Uterus (tissue), 4 donors: ENCODE data around the gene CACNB2. TPM values are rescaled to one million over a fixed set of nuclear protein-coding genes. Genes with fewer than 3 reads are reported as not detected.
"Not testable (repeated sequence)": the region's sequence is repeated elsewhere in the genome, so short reads cannot be mapped to it uniquely, and the experiment has no call there.

ENCODE experiments used
- DNase-seq, 2 donors: peaks; one replicate each; pipeline ENCODE4 v3.0.0-alpha.2; 2019 to 2020
- H3K27ac ChIP-seq, 2 donors: fragments of 200-600 bp; sonication (generic); 1 replicate in 1 of 2; 2 replicates in 1 of 2; pipeline ENCODE4 v1.5.1; 2016 to 2018
- H3K27me3 ChIP-seq, 2 donors: fragments of 200-600 bp; sonication (generic); one replicate each; pipeline ENCODE4 v1.5.1; 2018 to 2019; ENCODE audit warnings: control low read depth in 1 of 2
- H3K36me3 ChIP-seq, 2 donors: fragments of 200-600 bp; sonication (generic); one replicate each; pipeline ENCODE4 v1.5.1; 2019; ENCODE audit warnings: control low read depth in 1 of 2
- H3K4me1 ChIP-seq, 2 donors: fragments of 200-600 bp; sonication (generic); one replicate each; pipeline ENCODE4 v1.5.1; 2018 to 2019; ENCODE audit warnings: control low read depth in 1 of 2
- H3K4me3 ChIP-seq, 2 donors: fragments of 200-600 bp; sonication (generic); 1 replicate in 1 of 2; 2 replicates in 1 of 2; pipeline ENCODE4 v1.5.1; 2018 to 2019; ENCODE audit warnings: mild to moderate bottlenecking in 1 of 2
- H3K9me3 ChIP-seq, 2 donors: fragments of 200-600 bp; sonication (generic); one replicate each; pipeline ENCODE4 v1.5.1; 2019; ENCODE audit warnings: control low read depth in 1 of 2
- POLR2A ChIP-seq, 2 donors: fragments of 450-650 bp; IDR thresholded peaks; one replicate each; pipeline ENCODE4 v1.6.1; 2016; ENCODE audit warnings: antibody characterized with exemption in 2 of 2, mild to moderate bottlenecking in 1 of 2, moderate library complexity in 1 of 2
- intact Hi-C: fragments of 100-400 bp; cut with DNase I; formaldehyde crosslinking; loops from one replicate; pipeline ENCODE4 v1.15.1; 2023; ENCODE audit warnings: low total_unique reads
- total RNA-seq, 4 donors: library from RNA; depleted of rRNA in 3 of 4; stranded (reverse); fragments of >200 nt in 3 of 4; gene quantifications; one replicate each; pipeline versions ENCODE4 v1.1.0 to v1.2.4, GENCODE V29; 2014 to 2023
- TF ChIP-seq, protein P1 (sequence below), 4 experiments: fragments of 200-600 bp in 2 of 4; fragments of 450-650 bp in 2 of 4; sonication (generic) in 2 of 4; IDR thresholded peaks; one replicate each; pipeline ENCODE4 v1.5.1; 2016 to 2019; ENCODE audit warnings: antibody characterized with exemption in 4 of 4, mild to moderate bottlenecking in 2 of 4, moderate library complexity in 1 of 4
- donor health status: DM: yes; HTN: yes; CAD: no.

The CACNB2 gene
- total RNA-seq, 4 donors from 2014 or later = 19.4 to 33.0 (median 27.0) TPM

DNA sequence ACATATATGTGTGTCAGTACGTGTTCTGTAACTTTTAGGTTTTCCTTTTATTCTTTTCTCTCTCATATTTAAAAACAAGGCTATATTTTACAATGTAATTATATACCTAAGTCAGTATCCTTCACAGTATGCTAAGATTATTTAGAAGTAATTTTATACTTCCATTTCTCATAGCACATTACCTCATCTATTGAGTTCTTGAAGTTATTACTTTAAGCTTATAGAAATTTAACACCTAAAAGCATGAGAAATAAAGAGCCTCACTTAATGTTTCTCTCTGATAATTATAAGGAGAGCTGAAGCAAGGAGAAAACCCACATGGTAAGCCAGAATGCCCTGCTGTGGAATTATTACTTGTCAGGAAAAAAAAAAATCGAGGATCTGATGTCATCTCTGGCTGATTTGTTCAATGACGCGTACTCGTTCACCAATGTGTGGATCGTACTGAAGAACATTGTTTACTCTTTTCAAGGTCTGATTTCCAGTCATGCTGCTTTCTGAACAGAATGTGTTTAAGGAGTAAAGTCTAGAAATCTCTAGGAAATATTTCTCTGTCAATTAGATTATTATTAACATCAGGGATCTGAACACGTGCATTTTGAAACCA lies 21.9 kb downstream of the CACNB2 start:
- intact Hi-C loops = no loop called here
- TF ChIP-seq, protein P1, sequence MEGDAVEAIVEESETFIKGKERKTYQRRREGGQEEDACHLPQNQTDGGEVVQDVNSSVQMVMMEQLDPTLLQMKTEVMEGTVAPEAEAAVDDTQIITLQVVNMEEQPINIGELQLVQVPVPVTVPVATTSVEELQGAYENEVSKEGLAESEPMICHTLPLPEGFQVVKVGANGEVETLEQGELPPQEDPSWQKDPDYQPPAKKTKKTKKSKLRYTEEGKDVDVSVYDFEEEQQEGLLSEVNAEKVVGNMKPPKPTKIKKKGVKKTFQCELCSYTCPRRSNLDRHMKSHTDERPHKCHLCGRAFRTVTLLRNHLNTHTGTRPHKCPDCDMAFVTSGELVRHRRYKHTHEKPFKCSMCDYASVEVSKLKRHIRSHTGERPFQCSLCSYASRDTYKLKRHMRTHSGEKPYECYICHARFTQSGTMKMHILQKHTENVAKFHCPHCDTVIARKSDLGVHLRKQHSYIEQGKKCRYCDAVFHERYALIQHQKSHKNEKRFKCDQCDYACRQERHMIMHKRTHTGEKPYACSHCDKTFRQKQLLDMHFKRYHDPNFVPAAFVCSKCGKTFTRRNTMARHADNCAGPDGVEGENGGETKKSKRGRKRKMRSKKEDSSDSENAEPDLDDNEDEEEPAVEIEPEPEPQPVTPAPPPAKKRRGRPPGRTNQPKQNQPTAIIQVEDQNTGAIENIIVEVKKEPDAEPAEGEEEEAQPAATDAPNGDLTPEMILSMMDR (IDR thresholded peaks at IDR 0.05) = no peak
- no peak for TF ChIP-seq POLR2A (IDR thresholded peaks at IDR 0.05)
- no peaks in the 10 kb centered on the region for H3K27me3 ChIP-seq
- no peak for DNase-seq
- H3K4me3 ChIP-seq = no peak overlapping the region
- H3K9me3 ChIP-seq = no peaks in the 10 kb centered on the region
- no peaks in the 10 kb centered on the region for H3K36me3 ChIP-seq
- no peaks in the 10 kb centered on the region for H3K4me1 ChIP-seq
- H3K27ac ChIP-seq = no peak overlapping the region

DNA sequence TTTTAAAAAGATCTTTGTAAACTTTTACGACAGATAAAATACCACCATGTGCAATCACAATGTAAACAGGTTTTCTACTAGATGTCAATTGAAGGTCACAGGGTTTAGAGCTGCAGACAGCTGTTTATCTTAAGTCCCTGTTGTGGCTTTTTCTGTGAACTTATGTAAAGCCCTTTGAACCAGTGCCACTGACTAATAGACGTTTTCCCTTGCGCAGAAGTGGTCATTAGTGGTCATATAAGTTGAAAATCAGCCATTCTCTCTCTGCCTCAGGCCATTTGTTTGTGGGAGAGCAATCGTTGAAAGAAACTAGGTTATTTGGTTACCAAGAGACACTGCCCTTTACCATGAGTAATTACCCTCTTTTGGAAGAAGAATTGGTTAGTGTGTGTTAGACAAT lies 23.9 kb downstream of the CACNB2 start:
- no peaks in the 10 kb centered on the region for H3K9me3 ChIP-seq
- no peaks in the 10 kb centered on the region for H3K4me1 ChIP-seq
- H3K27ac ChIP-seq = peak overlapping the region; percentile 5
- DNase-seq = no peak
- intact Hi-C loops = no loop called here
- H3K36me3 ChIP-seq = no peaks in the 10 kb centered on the region
- no peaks in the 10 kb centered on the region for H3K27me3 ChIP-seq
- TF ChIP-seq, protein P1 (IDR thresholded peaks at IDR 0.05) = no peak
- TF ChIP-seq POLR2A (IDR thresholded peaks at IDR 0.05) = no peak
- no peak overlapping the region for H3K4me3 ChIP-seq

DNA sequence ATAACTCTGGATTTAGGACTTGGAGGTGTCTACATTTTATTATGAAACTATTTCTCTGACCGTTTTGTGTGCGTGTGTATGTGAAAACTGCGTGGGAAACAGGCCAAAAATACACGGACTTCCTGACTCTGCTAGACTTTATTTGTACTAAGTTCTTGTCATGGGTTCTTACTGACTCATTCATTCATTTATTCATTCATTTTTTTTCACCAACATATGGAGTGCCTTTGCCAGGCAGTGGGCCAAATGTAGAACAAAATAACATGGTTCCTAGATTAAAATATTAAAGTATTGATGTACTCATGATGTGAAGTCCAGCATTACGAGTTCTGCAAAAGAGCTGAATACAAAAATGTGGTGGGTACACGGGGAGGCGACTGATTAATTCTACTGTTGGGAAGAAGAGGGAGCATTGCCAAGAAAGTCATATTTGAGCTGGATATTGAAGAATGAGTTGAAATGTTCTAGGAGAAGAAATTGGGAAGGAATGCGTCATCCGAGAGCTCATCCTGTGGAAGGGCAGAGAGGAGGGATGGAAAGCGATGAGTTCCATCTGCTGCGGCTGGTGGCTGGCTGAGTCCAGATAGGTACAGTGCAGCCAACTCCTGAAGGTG lies 24.6 kb downstream of the CACNB2 start:
- intact Hi-C loops = no loop called here

DNA sequence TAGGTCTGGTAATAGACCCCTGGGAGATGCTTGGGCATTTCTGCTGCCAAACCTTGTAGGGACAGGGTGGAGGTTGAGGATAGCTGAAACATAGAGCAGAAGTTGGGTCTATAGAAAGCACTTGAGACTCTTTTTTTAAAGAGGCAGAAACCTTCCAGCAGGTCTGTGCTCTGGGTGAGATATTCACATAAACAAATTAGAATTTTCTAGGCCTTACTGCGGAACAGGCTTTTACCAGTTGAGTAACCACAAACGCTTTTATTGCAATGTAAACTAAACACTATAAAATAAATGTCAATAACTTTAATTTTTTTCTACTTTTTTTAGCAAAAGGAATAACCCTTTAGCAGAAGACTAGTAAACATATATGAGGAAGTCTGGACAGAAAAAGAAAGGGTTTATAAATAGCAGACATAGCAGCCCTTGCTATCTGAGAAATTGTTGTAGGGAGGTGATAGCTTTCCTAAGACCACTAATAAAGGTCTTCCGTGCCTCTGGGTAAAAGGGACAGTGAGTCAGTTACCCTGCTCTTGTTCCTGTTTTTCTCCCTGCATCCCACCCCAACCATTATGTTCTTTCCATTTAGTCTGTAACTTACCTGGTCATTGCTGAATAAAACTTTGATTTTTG lies 38.7 kb downstream of the CACNB2 start:
- no peak for DNase-seq
- intact Hi-C loops = no loop called here
- peaks cover 0 to 9% of the 10 kb centered on the region in 2 donors for H3K4me1 ChIP-seq
- H3K9me3 ChIP-seq = no peaks in the 10 kb centered on the region
- H3K27ac ChIP-seq = peak overlapping the region; percentile 67 to 86
- no peak overlapping the region for H3K4me3 ChIP-seq
- no peaks in the 10 kb centered on the region for H3K36me3 ChIP-seq
- no peak for TF ChIP-seq POLR2A (IDR thresholded peaks at IDR 0.05)
- TF ChIP-seq, protein P1 (IDR thresholded peaks at IDR 0.05) = no peak
- no peaks in the 10 kb centered on the region for H3K27me3 ChIP-seq

More for the DNA sequence above, 24.6 kb downstream of the CACNB2 start:
- peak; percentile 39 to 58 for DNase-seq
- no peak for TF ChIP-seq POLR2A (IDR thresholded peaks at IDR 0.05)
- TF ChIP-seq, protein P1 (IDR thresholded peaks at IDR 0.05) = no peak
- H3K27ac ChIP-seq = peak overlapping the region in 1 of 2 donors; percentile 5
- no peaks in the 10 kb centered on the region for H3K36me3 ChIP-seq
- no peaks in the 10 kb centered on the region for H3K9me3 ChIP-seq
- no peaks in the 10 kb centered on the region for H3K4me1 ChIP-seq
- no peaks in the 10 kb centered on the region for H3K27me3 ChIP-seq
- H3K4me3 ChIP-seq = no peak overlapping the region

DNA sequence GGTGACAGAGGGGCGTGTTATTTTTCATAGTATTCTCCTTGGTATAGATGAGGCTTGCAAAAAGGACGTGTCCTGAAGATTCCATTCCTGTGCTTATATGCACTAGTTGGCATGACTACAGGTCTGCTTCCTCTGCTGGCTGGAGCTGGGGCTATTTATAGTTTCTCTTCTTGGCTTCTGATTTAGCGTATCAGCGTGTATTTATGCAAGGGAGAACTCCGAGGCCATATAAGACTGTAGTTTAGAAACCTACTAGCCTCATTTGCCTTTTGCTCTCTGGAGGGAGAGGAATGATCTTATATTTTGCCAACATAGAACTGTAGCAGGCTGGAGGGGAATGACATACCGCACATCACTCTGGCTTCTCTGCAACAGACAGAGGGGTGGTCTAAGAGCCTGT lies 39.7 kb downstream of the CACNB2 start:
- Histone ChIP-seq H3K27me3 (no peaks in the 10 kb centered on the region), H3K36me3 (no peaks in the 10 kb centered on the region), H3K4me3 (no peak overlapping the region), H3K27ac (peak overlapping the region; percentile 67 to 86), H3K9me3 (no peaks in the 10 kb centered on the region), H3K4me1 (peaks cover 0 to 9% of the 10 kb centered on the region in 2 donors)
- peak; percentile 20 to 40 for DNase-seq
- no peak for TF ChIP-seq POLR2A (IDR thresholded peaks at IDR 0.05)
- TF ChIP-seq, protein P1 (IDR thresholded peaks at IDR 0.05) = no peak
- intact Hi-C loops = no loop called here

DNA sequence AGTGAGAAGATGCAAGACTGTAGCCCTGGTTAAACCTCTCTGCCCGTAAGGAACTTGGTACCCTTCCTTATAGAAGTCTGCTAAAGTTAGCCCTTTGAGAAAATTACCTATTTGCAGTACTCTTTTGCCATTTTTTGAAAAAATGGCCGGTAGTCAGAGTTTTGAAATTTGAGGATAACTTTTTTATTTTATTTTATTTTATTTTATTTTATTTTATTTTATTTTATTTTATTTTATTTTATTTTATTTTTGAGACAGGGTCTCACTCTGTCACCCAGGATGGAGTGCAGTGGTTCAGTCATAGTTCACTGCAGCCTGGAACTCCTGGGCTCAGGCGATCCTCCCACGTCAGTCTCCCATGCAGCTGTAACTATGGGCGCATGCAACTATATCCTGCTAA lies 41.2 kb downstream of the CACNB2 start:
- H3K4me1 ChIP-seq, intact Hi-C loops, H3K36me3 ChIP-seq, H3K4me3 ChIP-seq, H3K9me3 ChIP-seq, H3K27me3 ChIP-seq, DNase-seq: not testable (repeated sequence)
- H3K27ac ChIP-seq = peak overlapping the region in 1 of 2 donors; percentile 86
